ENCODE results near the gene PPP1R9A.

The PPP1R9A gene

GRCh38 chr7:95155965-95156364 is 248.6 kb downstream of the PPP1R9A start:
- no peak for DNase-seq (ENCODE audit: extremely low read depth, low read depth)
- TF ChIP-seq CTCF (IDR thresholded peaks at IDR 0.05; ENCODE audit: low read depth, low read length): no peak

GRCh38 chr7:95157381-95157780 is 250.0 kb downstream of the PPP1R9A start:
- no peak for TF ChIP-seq CTCF (IDR thresholded peaks at IDR 0.05; ENCODE audit: low read depth, low read length)

GRCh38 chr7:95169678-95170077 is 262.3 kb downstream of the PPP1R9A start:
- no peak for TF ChIP-seq CTCF (IDR thresholded peaks at IDR 0.05; ENCODE audit: low read depth, low read length)
- DNase-seq (ENCODE audit: extremely low read depth, low read depth): no peak

More at GRCh38 chr7:95157381-95157780, 250.0 kb downstream of the PPP1R9A start:
- DNase-seq (ENCODE audit: extremely low read depth, low read depth): no peak

GRCh38 chr7:95172420-95172819 is 265.0 kb downstream of the PPP1R9A start:
- TF ChIP-seq CTCF (IDR thresholded peaks at IDR 0.05; ENCODE audit: low read depth, low read length): no peak
- DNase-seq (ENCODE audit: extremely low read depth, low read depth): no peak

- DNase-seq (ENCODE audit: extremely low read depth, low read depth): no peak
- TF ChIP-seq CTCF (IDR thresholded peaks at IDR 0.05; ENCODE audit: low read depth, low read length): peak; percentile 14
Measured at GRCh38 chr7:95190515-95190914, 283.1 kb downstream of the PPP1R9A start.

GRCh38 chr7:95191795-95192194 is 284.4 kb downstream of the PPP1R9A start:
- no peak for TF ChIP-seq CTCF (IDR thresholded peaks at IDR 0.05; ENCODE audit: low read depth, low read length)
- no peak for DNase-seq (ENCODE audit: extremely low read depth, low read depth)

- DNase-seq (ENCODE audit: extremely low read depth, low read depth): no peak
- no peak for TF ChIP-seq CTCF (IDR thresholded peaks at IDR 0.05; ENCODE audit: low read depth, low read length)
Measured at GRCh38 chr7:95198863-95199262, 291.5 kb downstream of the PPP1R9A start.

Measured in AG09319 (cell line).